ENCODE measurements around the gene TMEM178B. TPM values are rescaled to one million over a fixed set of nuclear protein-coding genes. Genes with fewer than 3 reads are reported as not detected.

TMEM178B gene
- total and polyA plus RNA-seq, 9 of the 15 experiments (the other 6 are each of a cell fraction or from before 2014, with no cell fraction given): under 0.01 to 0.03 (median 0.01) TPM; not detected in 5

DNA sequence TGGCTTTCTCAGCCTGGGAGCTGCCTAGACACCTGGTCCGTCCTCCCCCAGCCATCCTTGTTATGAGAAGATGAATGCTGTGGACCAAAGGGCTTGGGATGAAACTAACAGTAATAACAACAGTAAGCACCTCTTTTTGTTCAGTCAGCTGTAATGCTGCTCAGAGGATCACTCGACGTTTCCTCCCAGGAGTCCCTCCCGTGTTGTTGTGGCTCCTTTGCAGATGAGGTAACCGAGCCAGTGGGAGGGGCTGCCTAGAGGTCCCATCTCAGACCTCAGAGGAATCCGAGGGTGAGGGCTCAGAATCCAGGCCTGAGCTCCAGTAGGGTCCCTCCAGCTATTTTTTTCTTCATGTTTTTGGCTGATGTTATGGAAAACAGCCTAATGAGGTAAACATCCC is 145.1 kb downstream of the TMEM178B start:
- Histone ChIP-seq H3K79me2 (ENCODE audit: control insufficient read depth, insufficient read depth, low read length) (no peaks in the 10 kb centered on the region), H2AFZ (ENCODE audit: low read depth, low read length) (no peak overlapping the region), H3K9me1 (ENCODE audit: control insufficient read depth, insufficient read depth, low read length) (no peaks in the 10 kb centered on the region), H3K36me3 (ENCODE audit: control insufficient read depth, insufficient read depth, low read length) (no peaks in the 10 kb centered on the region), H3K4me1 (replicated peaks in 1 of 2; ENCODE audit: control insufficient read depth in 2 of 2, insufficient read depth in 2 of 2, low read length in 2 of 2) (no peaks in the 10 kb centered on the region), H3K4me3 (no peak overlapping the region), H3K9me3 (replicated peaks; ENCODE audit: control insufficient read depth, insufficient read depth, low read depth, low read length) (no peaks in the 10 kb centered on the region), H3K9ac (ENCODE audit: insufficient read depth in 1 of 2, low read depth in 2 of 2, low read length in 2 of 2) (no peak overlapping the region), H3K4me2 (ENCODE audit: insufficient read depth, low read length) (no peak overlapping the region), H3K27ac (ENCODE audit: extremely low read depth, low read depth, low read length) (no peak overlapping the region), H4K20me1 (replicated peaks; ENCODE audit: control insufficient read depth, insufficient read depth, low read length) (no peaks in the 10 kb centered on the region), H3K27me3 (ENCODE audit: control insufficient read depth in 2 of 2, insufficient read depth in 2 of 2, low read length in 2 of 2) (peaks cover 3 to 12% of the 10 kb centered on the region in 2 experiments; a peak in 3 of 5 replicates)
- in situ Hi-C loops (cut with MboI): no loop called here
- BruUV-seq (replicated peaks): no TSS peak
- ChIA-PET POLR2A (no interaction called here), CTCF (ENCODE audit: low intra/inter-chr PET ratio) (no interaction called here)
- WGBS (ENCODE audit: insufficient coverage, low coverage, missing lambda C conversion rate): 1% methylated on average over 6 of the region's 6 CpGs
- intact Hi-C loops (cut with micrococcal nuclease): no loop called here
- no peak for TF ChIP-seq PYGO2 (tag; IDR thresholded peaks at IDR 0.05)
- TF ChIP-seq, protein P1, sequence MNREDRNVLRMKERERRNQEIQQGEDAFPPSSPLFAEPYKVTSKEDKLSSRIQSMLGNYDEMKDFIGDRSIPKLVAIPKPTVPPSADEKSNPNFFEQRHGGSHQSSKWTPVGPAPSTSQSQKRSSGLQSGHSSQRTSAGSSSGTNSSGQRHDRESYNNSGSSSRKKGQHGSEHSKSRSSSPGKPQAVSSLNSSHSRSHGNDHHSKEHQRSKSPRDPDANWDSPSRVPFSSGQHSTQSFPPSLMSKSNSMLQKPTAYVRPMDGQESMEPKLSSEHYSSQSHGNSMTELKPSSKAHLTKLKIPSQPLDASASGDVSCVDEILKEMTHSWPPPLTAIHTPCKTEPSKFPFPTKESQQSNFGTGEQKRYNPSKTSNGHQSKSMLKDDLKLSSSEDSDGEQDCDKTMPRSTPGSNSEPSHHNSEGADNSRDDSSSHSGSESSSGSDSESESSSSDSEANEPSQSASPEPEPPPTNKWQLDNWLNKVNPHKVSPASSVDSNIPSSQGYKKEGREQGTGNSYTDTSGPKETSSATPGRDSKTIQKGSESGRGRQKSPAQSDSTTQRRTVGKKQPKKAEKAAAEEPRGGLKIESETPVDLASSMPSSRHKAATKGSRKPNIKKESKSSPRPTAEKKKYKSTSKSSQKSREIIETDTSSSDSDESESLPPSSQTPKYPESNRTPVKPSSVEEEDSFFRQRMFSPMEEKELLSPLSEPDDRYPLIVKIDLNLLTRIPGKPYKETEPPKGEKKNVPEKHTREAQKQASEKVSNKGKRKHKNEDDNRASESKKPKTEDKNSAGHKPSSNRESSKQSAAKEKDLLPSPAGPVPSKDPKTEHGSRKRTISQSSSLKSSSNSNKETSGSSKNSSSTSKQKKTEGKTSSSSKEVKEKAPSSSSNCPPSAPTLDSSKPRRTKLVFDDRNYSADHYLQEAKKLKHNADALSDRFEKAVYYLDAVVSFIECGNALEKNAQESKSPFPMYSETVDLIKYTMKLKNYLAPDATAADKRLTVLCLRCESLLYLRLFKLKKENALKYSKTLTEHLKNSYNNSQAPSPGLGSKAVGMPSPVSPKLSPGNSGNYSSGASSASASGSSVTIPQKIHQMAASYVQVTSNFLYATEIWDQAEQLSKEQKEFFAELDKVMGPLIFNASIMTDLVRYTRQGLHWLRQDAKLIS (CRISPR knock-in tag; IDR thresholded peaks at IDR 0.05): no peak
- no peak for TF ChIP-seq HCFC1 (IDR thresholded peaks at IDR 0.05; ENCODE audit: low read depth, low read length)
- TF ChIP-seq HMG20A (CRISPR knock-in tag; conservative IDR thresholded peaks at IDR 0.05): no peak
- TF ChIP-seq LCOR (CRISPR knock-in tag; IDR thresholded peaks at IDR 0.05): no peak
- TF ChIP-seq RUNX1 (IDR thresholded peaks at IDR 0.05; ENCODE audit: low read depth): no peak
- TF ChIP-seq, protein P2, sequence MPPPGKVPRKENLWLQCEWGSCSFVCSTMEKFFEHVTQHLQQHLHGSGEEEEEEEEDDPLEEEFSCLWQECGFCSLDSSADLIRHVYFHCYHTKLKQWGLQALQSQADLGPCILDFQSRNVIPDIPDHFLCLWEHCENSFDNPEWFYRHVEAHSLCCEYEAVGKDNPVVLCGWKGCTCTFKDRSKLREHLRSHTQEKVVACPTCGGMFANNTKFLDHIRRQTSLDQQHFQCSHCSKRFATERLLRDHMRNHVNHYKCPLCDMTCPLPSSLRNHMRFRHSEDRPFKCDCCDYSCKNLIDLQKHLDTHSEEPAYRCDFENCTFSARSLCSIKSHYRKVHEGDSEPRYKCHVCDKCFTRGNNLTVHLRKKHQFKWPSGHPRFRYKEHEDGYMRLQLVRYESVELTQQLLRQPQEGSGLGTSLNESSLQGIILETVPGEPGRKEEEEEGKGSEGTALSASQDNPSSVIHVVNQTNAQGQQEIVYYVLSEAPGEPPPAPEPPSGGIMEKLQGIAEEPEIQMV (tag; conservative IDR thresholded peaks at IDR 0.05; ENCODE audit: low read depth): no peak
- ATAC-seq: no peak
- DNase-seq (ENCODE audit: extremely low read depth in 1 of 4, low spot score in 3 of 4): no peak
- no peak for FAIRE-seq
